Caco-2 (cell line): ENCODE measurements around the gene PRICKLE1. TPM values are rescaled to one million over a fixed set of nuclear protein-coding genes. Genes with fewer than 3 reads are reported as not detected.

Experiments
- BruUV-seq: library from RNA; stranded (reverse); fragments of 400-500 nt; replicated peaks from 2 replicates; lab custom pipeline; 2021; lab: Mats Ljungman, UMichigan
- CTCF ChIA-PET: fragments of 300-600 bp; sonication (Branson Sonifier 250); formaldehyde crosslinking; loops from one replicate; lab custom pipeline; 2022; ENCODE audit warnings: antibody characterized with exemption; lab: Charles Lee
- POLR2A ChIA-PET: fragments of 300-600 bp; sonication (Branson Sonifier 250); formaldehyde crosslinking; loops from one replicate; lab custom pipeline; 2022; ENCODE audit warnings: antibody characterized with exemption; lab: Charles Lee
- DNase-seq, 2 experiments: peaks; one replicate each; pipeline versions ENCODE4 v3.0.0 to v3.0.0-alpha.2; 2020 to 2022
- H3K27me3 ChIP-seq: replicated peaks from 2 replicates; pipeline ENCODE4 v1.6.0; 2011; ENCODE audit warnings: low read length; ENCODE audit not compliant: control insufficient read depth, insufficient read depth
- H3K36me3 ChIP-seq: 2 replicates; pipeline ENCODE4 v1.5.1; 2011; ENCODE audit warnings: low read length; ENCODE audit not compliant: control insufficient read depth, insufficient read depth
- H3K4me1 ChIP-seq: fragments of 250-450 bp; sonication (Bioruptor Pico); 2 replicates; pipeline ENCODE4 v1.5.1; 2020; ENCODE audit warnings: mild to moderate bottlenecking
- H3K4me3 ChIP-seq: 2 replicates; pipeline ENCODE4 v1.5.1; 2011; ENCODE audit warnings: low read depth, mild to moderate bottlenecking, control low read depth, low read length
- H3K9me3 ChIP-seq: fragments of 250-450 bp; sonication (Bioruptor Pico); 2 replicates; pipeline ENCODE4 v1.5.1; 2020; ENCODE audit warnings: mild to moderate bottlenecking, moderate library complexity
- H3K27ac Mint-ChIP-seq: one replicate; pipeline ENCODE4 v1.8.0; 2022; ENCODE audit warnings: mixed read lengths; ENCODE audit not compliant: unreplicated experiment
- H3K27me3 Mint-ChIP-seq: one replicate; pipeline ENCODE4 v1.8.0; 2022; ENCODE audit warnings: mixed read lengths; ENCODE audit not compliant: insufficient read depth, unreplicated experiment
- H3K36me3 Mint-ChIP-seq: one replicate; pipeline ENCODE4 v1.8.0; 2022; ENCODE audit warnings: mild to moderate bottlenecking, mixed read lengths; ENCODE audit not compliant: insufficient read depth, unreplicated experiment
- H3K4me1 Mint-ChIP-seq: one replicate; pipeline ENCODE4 v1.8.0; 2022; ENCODE audit warnings: low read depth, mixed read lengths; ENCODE audit not compliant: unreplicated experiment
- H3K4me3 Mint-ChIP-seq: one replicate; pipeline ENCODE4 v1.8.0; 2022; ENCODE audit warnings: mild to moderate bottlenecking, moderate library complexity, mixed read lengths; ENCODE audit not compliant: unreplicated experiment
- H3K9me3 Mint-ChIP-seq: one replicate; pipeline ENCODE4 v1.8.0; 2022; ENCODE audit warnings: mixed read lengths; ENCODE audit not compliant: unreplicated experiment
- intact Hi-C: fragments of 100-400 bp; cut with micrococcal nuclease; formaldehyde crosslinking; loops from one replicate; pipeline ENCODE4 v1.10.0; 2022; ENCODE audit not compliant: unreplicated experiment
- total RNA-seq: library from RNA; stranded (reverse); gene quantifications from 2 replicates; pipeline ENCODE4 v1.2.3, GENCODE V29; 2022
- TF ChIP-seq, protein P1 (sequence below), 2 experiments: fragments of 200-600 bp in 1 of 2; IDR thresholded peaks; 1 replicate in 1 of 2; 2 replicates in 1 of 2; pipeline versions ENCODE4 v1.5.1 to v1.8.0; 2011 to 2022; ENCODE audit warnings: antibody characterized with exemption in 1 of 2, control low read depth in 1 of 2, inconsistent platforms in 1 of 2, low read depth in 1 of 2, low read length in 1 of 2, mild to moderate bottlenecking in 1 of 2, moderate library complexity in 1 of 2; ENCODE audit not compliant: insufficient read depth in 1 of 2, severe bottlenecking in 1 of 2, unreplicated experiment in 1 of 2

The PRICKLE1 gene
- total RNA-seq, 1 experiment from 2014 or later = 4.5 TPM

DNA sequence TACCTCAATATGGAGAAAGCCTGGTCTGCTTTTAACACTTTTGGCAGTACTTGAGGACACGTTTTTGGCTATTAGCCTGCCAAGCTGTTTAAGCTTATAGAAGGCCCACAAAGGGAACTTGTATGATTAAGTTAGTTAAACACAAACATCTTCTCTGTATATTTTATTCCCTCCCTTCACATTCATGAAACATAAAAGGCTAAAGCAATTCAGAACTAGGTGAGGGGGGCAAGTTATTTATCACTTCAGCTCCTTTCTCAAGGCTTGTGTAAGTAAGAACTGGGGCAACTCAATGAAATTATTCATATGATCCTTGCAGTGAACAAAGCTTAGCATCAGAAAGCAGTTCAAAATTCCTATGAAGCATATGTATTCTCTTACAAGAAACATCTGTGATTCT is 7.5 kb downstream of the PRICKLE1 start:
- Mint-ChIP-seq H3K4me1 (peaks cover under 1% of the 10 kb centered on the region), H3K27ac (no peak overlapping the region), H3K27me3 (no peaks in the 10 kb centered on the region), H3K9me3 (no peaks in the 10 kb centered on the region), H3K4me3 (no peak overlapping the region), H3K36me3 (no peaks in the 10 kb centered on the region)
- H3K4me1 ChIP-seq = peaks cover 2% of the 10 kb centered on the region
- H3K27me3 ChIP-seq = no peaks in the 10 kb centered on the region; the same call in 1 of the 2 replicates
- CTCF ChIA-PET = no interaction called here
- TF ChIP-seq, protein P1, sequence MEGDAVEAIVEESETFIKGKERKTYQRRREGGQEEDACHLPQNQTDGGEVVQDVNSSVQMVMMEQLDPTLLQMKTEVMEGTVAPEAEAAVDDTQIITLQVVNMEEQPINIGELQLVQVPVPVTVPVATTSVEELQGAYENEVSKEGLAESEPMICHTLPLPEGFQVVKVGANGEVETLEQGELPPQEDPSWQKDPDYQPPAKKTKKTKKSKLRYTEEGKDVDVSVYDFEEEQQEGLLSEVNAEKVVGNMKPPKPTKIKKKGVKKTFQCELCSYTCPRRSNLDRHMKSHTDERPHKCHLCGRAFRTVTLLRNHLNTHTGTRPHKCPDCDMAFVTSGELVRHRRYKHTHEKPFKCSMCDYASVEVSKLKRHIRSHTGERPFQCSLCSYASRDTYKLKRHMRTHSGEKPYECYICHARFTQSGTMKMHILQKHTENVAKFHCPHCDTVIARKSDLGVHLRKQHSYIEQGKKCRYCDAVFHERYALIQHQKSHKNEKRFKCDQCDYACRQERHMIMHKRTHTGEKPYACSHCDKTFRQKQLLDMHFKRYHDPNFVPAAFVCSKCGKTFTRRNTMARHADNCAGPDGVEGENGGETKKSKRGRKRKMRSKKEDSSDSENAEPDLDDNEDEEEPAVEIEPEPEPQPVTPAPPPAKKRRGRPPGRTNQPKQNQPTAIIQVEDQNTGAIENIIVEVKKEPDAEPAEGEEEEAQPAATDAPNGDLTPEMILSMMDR (IDR thresholded peaks at IDR 0.05; ENCODE audit: insufficient read depth in 1 of 2, low read depth in 1 of 2, low read length in 1 of 2, severe bottlenecking in 1 of 2, unreplicated experiment in 1 of 2) = no peak
- no TSS peak for BruUV-seq
- POLR2A ChIA-PET = no interaction called here
- H3K9me3 ChIP-seq = no peaks in the 10 kb centered on the region
- no peaks in the 10 kb centered on the region for H3K36me3 ChIP-seq
- DNase-seq = no peak
- intact Hi-C loops = no loop called here
- H3K4me3 ChIP-seq = no peak overlapping the region

DNA sequence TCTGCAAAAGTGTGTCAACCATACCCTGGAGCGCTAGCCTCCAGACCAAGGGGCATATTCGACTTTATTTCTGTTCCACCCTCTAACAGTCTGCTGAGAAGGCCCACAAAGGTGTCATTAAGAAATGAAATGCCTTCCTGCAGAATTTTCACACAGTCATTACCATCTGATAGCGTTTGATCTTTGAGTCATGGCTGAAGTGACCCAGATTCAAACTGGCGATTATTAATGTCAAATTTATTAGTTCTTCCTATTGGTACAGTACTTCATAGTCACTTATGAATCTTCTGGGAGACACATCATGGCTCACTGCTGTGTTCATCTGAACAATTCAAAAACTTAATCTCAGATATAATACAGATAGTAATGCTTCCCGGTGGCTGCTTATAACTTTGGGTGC is 13.2 kb downstream of the PRICKLE1 start:
- H3K27me3 Mint-ChIP-seq = no peaks in the 10 kb centered on the region
- intact Hi-C loops = no loop called here

DNA sequence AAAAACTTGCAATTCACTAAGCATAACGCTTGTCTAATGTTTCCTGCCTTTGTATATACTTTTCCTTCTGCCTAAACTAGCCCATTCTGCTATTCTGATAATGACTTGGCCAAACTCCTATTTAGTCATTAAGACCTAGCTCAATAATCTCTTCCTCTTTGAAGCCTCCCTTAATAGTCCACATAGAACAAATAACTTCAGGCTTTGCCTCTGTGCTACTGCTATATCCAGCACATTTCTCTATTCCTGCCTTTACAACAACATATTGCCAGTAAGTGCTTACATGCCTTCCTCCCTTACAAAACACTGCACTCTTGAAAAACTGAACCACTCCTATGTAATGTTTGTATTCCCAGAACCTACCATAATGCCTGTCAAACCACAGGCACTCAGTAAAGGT is 13.8 kb downstream of the PRICKLE1 start:
- TF ChIP-seq, protein P1 (IDR thresholded peaks at IDR 0.05; ENCODE audit: insufficient read depth in 1 of 2, low read depth in 1 of 2, low read length in 1 of 2, severe bottlenecking in 1 of 2, unreplicated experiment in 1 of 2) = no peak
- Mint-ChIP-seq H3K9me3 (no peaks in the 10 kb centered on the region), H3K36me3 (no peaks in the 10 kb centered on the region), H3K27me3 (no peaks in the 10 kb centered on the region), H3K4me3 (no peak overlapping the region), H3K4me1 (no peaks in the 10 kb centered on the region), H3K27ac (no peak overlapping the region)
- no TSS peak for BruUV-seq
- Histone ChIP-seq H3K4me3 (no peak overlapping the region), H3K27me3 (no peaks in the 10 kb centered on the region), H3K36me3 (no peaks in the 10 kb centered on the region), H3K4me1 (no peaks in the 10 kb centered on the region; the same call in none of the 2 replicates), H3K9me3 (no peaks in the 10 kb centered on the region)
- intact Hi-C loops = no loop called here
- CTCF ChIA-PET = no interaction called here
- DNase-seq = no peak
- POLR2A ChIA-PET = no interaction called here

More for the DNA sequence above, 13.2 kb downstream of the PRICKLE1 start:
- H3K27me3 ChIP-seq = no peaks in the 10 kb centered on the region
- H3K36me3 Mint-ChIP-seq = no peaks in the 10 kb centered on the region
- H3K9me3 Mint-ChIP-seq = no peaks in the 10 kb centered on the region
- no peak overlapping the region for H3K4me3 ChIP-seq
- TF ChIP-seq, protein P1 (IDR thresholded peaks at IDR 0.05; ENCODE audit: insufficient read depth in 1 of 2, low read depth in 1 of 2, low read length in 1 of 2, severe bottlenecking in 1 of 2, unreplicated experiment in 1 of 2) = no peak
- no peaks in the 10 kb centered on the region for H3K9me3 ChIP-seq
- H3K4me3 Mint-ChIP-seq = no peak overlapping the region
- ChIA-PET POLR2A (no interaction called here), CTCF (no interaction called here)
- no peak for DNase-seq
- H3K36me3 ChIP-seq = no peaks in the 10 kb centered on the region
- no TSS peak for BruUV-seq
- no peak overlapping the region for H3K27ac Mint-ChIP-seq
- no peaks in the 10 kb centered on the region; the same call in 1 of the 2 replicates for H3K4me1 ChIP-seq
- no peaks in the 10 kb centered on the region for H3K4me1 Mint-ChIP-seq
